GM23338 (cell line): ENCODE measurements around the gene COX4I1. TPM values are rescaled to one million over a fixed set of nuclear protein-coding genes. Genes with fewer than 3 reads are reported as not detected.

Experiments used
- ATAC-seq: fragments of 200-7000 bp; cut with Tn5 transposase; 3 replicates; pipeline ENCODE4 v1.9.1; 2020
- DNase-seq: peaks from one replicate; pipeline ENCODE4 v3.0.0-alpha.2; 2015; ENCODE audit warnings: low spot score
- H2AFZ ChIP-seq: fragments of 200-600 bp; sonication (generic); 2 replicates; pipeline ENCODE4 v1.8.0; 2016; ENCODE audit warnings: antibody characterized with exemption, mild to moderate bottlenecking, moderate library complexity
- H3F3A ChIP-seq: fragments of 200-600 bp; sonication (generic); replicated peaks from 2 replicates; pipeline ENCODE4 v1.8.0; 2017; ENCODE audit warnings: antibody characterized with exemption, mixed run types, low read depth
- H3K27ac ChIP-seq: fragments of 200-600 bp; sonication (generic); 2 replicates; pipeline ENCODE4 v1.6.1; 2016; ENCODE audit warnings: low read depth
- H3K27me3 ChIP-seq: fragments of 200-600 bp; sonication (generic); 2 replicates; pipeline ENCODE4 v1.8.0; 2016; ENCODE audit warnings: mild to moderate bottlenecking, mixed run types, moderate library complexity; ENCODE audit not compliant: insufficient read depth
- H3K36me3 ChIP-seq: fragments of 200-600 bp; sonication (generic); 2 replicates; pipeline ENCODE4 v1.8.0; 2016; ENCODE audit warnings: mild to moderate bottlenecking; ENCODE audit not compliant: insufficient read depth
- H3K4me1 ChIP-seq: fragments of 200-600 bp; sonication (generic); 2 replicates; pipeline ENCODE4 v1.8.0; 2016; ENCODE audit warnings: mild to moderate bottlenecking, moderate library complexity; ENCODE audit not compliant: insufficient read depth
- H3K4me2 ChIP-seq: fragments of 200-600 bp; sonication (generic); 2 replicates; pipeline ENCODE4 v1.7.1; 2017; ENCODE audit warnings: mixed run types
- H3K4me3 ChIP-seq: fragments of 200-600 bp; sonication (generic); 2 replicates; pipeline ENCODE4 v1.6.1; 2016; ENCODE audit warnings: mixed run types
- H3K79me2 ChIP-seq: fragments of 200-600 bp; sonication (generic); replicated peaks from 2 replicates; pipeline ENCODE4 v1.8.0; 2017; ENCODE audit warnings: mild to moderate bottlenecking; ENCODE audit not compliant: insufficient read depth
- H3K9me2 ChIP-seq: fragments of 200-600 bp; sonication (generic); 2 replicates; pipeline ENCODE4 v1.8.0; 2017; ENCODE audit not compliant: insufficient read depth
- H4K20me1 ChIP-seq: fragments of 200-600 bp; sonication (generic); replicated peaks from 2 replicates; pipeline ENCODE4 v1.8.0; 2017; ENCODE audit warnings: mild to moderate bottlenecking; ENCODE audit not compliant: insufficient read depth
- H3K27ac Mint-ChIP-seq: 2 replicates; pipeline ENCODE4 v1.8.0; 2020; ENCODE audit warnings: inconsistent platforms, mild to moderate bottlenecking, moderate library complexity, mixed read lengths
- H3K27me3 Mint-ChIP-seq: 3 replicates; pipeline ENCODE4 v1.8.0; 2022; ENCODE audit warnings: low read depth, mild to moderate bottlenecking, moderate library complexity, mixed read lengths, inconsistent platforms; ENCODE audit not compliant: insufficient read depth, poor library complexity
- H3K36me3 Mint-ChIP-seq: 3 replicates; pipeline ENCODE4 v1.8.0; 2021; ENCODE audit warnings: low read depth, mild to moderate bottlenecking, inconsistent platforms, moderate library complexity, mixed read lengths
- H3K4me1 Mint-ChIP-seq: 3 replicates; pipeline ENCODE4 v1.8.0; 2020; ENCODE audit warnings: mild to moderate bottlenecking, inconsistent platforms, mixed read lengths
- H3K4me3 Mint-ChIP-seq: 3 replicates; pipeline ENCODE4 v1.8.0; 2021; ENCODE audit warnings: moderate library complexity, mild to moderate bottlenecking, inconsistent platforms, mixed read lengths
- H3K9me3 Mint-ChIP-seq: 3 replicates; pipeline ENCODE4 v1.8.0; 2020; ENCODE audit warnings: moderate library complexity, mild to moderate bottlenecking, inconsistent platforms, mixed read lengths
- CREB1 ChIP-seq: fragments of 250-450 bp; sonication (Bioruptor Pico); IDR thresholded peaks from 2 replicates; pipeline ENCODE4 v1.5.0; 2020; ENCODE audit warnings: low read depth, mild to moderate bottlenecking, moderate library complexity
- EZH2 ChIP-seq: fragments of 200-600 bp; sonication (generic); IDR thresholded peaks from one replicate; pipeline ENCODE4 v1.8.0; 2017; ENCODE audit warnings: antibody characterized with exemption, mild to moderate bottlenecking, low read depth; ENCODE audit not compliant: unreplicated experiment
- EZH2phosphoT487 ChIP-seq: fragments of 200-600 bp; sonication (generic); IDR thresholded peaks from one replicate; pipeline ENCODE4 v1.8.1; 2018; ENCODE audit warnings: antibody characterized with exemption; ENCODE audit not compliant: unreplicated experiment
- JUNB ChIP-seq: IDR thresholded peaks from one replicate; pipeline ENCODE4 v1.6.1; 2016; ENCODE audit warnings: antibody characterized with exemption; ENCODE audit not compliant: unreplicated experiment
- NANOG ChIP-seq: IDR thresholded peaks from 2 replicates; pipeline ENCODE4 v1.6.1; 2016; ENCODE audit warnings: antibody characterized with exemption, borderline replicate concordance
- POLR2AphosphoS5 ChIP-seq: IDR thresholded peaks from 2 replicates; pipeline ENCODE4 v1.6.1; 2016; ENCODE audit warnings: antibody characterized with exemption, low read depth
- ZNF114 ChIP-seq: fragments of 250-450 bp; sonication (Bioruptor Pico); IDR thresholded peaks from 2 replicates; pipeline ENCODE4 v1.5.0; 2020; ENCODE audit warnings: mild to moderate bottlenecking, moderate library complexity
- ZNF331 ChIP-seq: fragments of 250-450 bp; sonication (Bioruptor Pico); IDR thresholded peaks from 2 replicates; pipeline ENCODE4 v1.5.0; 2020; ENCODE audit warnings: low read depth, mild to moderate bottlenecking, moderate library complexity
- polyA plus RNA-seq: library from polyadenylated mRNA; unstranded; fragments of >200 nt; fragmentation: Nextera tagmentation; extraction: Ambion mirVana; gene quantifications from 2 replicates; pipeline ENCODE4 v1.2.1, GENCODE V29; 2016
- total RNA-seq: library from RNA; depleted of rRNA; stranded (reverse); fragments of >200 nt; shearing (Covaris generic); gene quantifications from 2 replicates; pipeline ENCODE4 v1.2.3, GENCODE V29; 2014
- TF ChIP-seq, protein P1 (sequence below), 2 experiments: fragments of 200-600 bp in 1 of 2; sonication (generic) in 1 of 2; conservative IDR thresholded peaks; 2 replicates each; pipeline versions ENCODE4 v1.5.1 to v1.6.1; 2016 to 2017; ENCODE audit warnings: antibody characterized with exemption in 2 of 2, low read depth in 2 of 2, mild to moderate bottlenecking in 2 of 2, moderate library complexity in 1 of 2
- TF ChIP-seq, protein P2 (sequence below): IDR thresholded peaks from one replicate; pipeline ENCODE4 v1.6.1; 2018; ENCODE audit warnings: antibody characterized with exemption; ENCODE audit not compliant: unreplicated experiment
- TF ChIP-seq, protein P3 (sequence below): fragments of 250-450 bp; sonication (Bioruptor Pico); IDR thresholded peaks from 2 replicates; pipeline ENCODE4 v1.5.0; 2020; ENCODE audit warnings: mild to moderate bottlenecking, moderate library complexity

Gene COX4I1
- total and polyA plus RNA-seq, 2 experiments from 2014 or later: 329 to 1,008 TPM

DNA sequence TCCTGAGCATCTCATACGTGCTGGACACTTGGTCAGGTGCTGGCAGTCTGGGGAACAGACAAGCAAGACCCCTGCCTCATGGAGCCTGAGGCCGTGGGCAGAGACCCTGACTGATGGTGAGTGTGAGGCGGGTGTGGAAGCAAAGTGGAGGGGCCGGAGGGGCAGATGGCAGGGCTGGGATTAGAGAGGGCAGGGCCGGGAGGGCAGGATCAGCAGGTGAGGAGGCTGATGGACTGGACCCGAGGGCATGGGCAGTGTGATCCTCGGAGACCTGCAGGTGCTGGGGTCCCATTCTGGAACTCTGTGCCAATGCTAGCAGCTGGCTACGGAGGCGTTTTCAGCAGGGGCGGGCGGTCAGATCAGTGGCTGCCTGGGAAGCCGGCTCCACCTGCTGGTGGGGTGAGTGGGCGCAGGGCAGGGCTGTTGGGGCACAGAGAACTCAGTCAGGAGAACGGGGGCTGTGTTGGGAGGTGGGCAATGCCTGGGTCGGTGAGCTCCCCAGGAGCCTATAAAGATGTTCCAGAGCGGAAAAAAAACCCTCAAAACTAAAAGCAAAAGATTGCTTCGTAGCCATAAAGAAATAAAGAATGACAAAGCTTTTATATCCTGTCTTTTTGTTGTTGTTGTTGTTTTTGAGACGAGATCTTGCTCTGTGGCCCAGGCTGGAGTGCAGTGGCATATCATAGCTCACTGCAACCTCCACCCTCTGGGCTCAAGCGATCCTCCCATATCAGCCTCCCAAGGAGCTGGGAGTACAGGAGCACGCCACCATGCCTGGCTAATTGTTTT is 39.7 kb upstream of the COX4I1 start (continued):
- TF ChIP-seq, protein P1, sequence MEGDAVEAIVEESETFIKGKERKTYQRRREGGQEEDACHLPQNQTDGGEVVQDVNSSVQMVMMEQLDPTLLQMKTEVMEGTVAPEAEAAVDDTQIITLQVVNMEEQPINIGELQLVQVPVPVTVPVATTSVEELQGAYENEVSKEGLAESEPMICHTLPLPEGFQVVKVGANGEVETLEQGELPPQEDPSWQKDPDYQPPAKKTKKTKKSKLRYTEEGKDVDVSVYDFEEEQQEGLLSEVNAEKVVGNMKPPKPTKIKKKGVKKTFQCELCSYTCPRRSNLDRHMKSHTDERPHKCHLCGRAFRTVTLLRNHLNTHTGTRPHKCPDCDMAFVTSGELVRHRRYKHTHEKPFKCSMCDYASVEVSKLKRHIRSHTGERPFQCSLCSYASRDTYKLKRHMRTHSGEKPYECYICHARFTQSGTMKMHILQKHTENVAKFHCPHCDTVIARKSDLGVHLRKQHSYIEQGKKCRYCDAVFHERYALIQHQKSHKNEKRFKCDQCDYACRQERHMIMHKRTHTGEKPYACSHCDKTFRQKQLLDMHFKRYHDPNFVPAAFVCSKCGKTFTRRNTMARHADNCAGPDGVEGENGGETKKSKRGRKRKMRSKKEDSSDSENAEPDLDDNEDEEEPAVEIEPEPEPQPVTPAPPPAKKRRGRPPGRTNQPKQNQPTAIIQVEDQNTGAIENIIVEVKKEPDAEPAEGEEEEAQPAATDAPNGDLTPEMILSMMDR (conservative IDR thresholded peaks at IDR 0.05; ENCODE audit: low read depth in 2 of 2): peak; percentile 73 to 88

DNA sequence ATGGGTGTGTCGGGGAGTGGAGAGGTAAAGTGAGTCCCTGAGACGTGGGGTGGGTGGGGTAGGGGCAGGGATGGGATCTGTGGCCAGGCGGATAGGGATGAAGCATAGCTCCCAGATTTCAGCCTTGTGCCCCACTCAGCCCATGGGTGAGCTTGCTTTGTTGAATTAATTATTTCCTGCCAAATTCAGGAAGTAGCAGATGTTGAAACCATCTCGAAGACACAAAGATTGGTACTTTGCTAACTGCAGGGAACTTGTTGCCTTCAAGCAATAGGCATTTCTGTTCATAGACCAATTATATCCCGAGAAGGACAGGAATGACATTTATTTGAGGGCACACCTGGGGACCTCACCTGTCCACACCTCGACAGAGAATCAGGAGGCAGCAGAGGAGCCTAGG is 37.6 kb upstream of the COX4I1 start:
- no peaks in the 10 kb centered on the region; the same call in 2 of the 3 replicates for H3K9me3 Mint-ChIP-seq
- no peaks in the 10 kb centered on the region; the same call in 2 of the 3 replicates for H3K36me3 Mint-ChIP-seq
- TF ChIP-seq POLR2AphosphoS5 (no peak), EZH2phosphoT487 (no peak), JUNB (no peak), EZH2 (no peak), NANOG (no peak), ZNF331 (CRISPR knock-in tag) (no peak), CREB1 (no peak), ZNF114 (CRISPR knock-in tag) (no peak)
- TF ChIP-seq, protein P2, sequence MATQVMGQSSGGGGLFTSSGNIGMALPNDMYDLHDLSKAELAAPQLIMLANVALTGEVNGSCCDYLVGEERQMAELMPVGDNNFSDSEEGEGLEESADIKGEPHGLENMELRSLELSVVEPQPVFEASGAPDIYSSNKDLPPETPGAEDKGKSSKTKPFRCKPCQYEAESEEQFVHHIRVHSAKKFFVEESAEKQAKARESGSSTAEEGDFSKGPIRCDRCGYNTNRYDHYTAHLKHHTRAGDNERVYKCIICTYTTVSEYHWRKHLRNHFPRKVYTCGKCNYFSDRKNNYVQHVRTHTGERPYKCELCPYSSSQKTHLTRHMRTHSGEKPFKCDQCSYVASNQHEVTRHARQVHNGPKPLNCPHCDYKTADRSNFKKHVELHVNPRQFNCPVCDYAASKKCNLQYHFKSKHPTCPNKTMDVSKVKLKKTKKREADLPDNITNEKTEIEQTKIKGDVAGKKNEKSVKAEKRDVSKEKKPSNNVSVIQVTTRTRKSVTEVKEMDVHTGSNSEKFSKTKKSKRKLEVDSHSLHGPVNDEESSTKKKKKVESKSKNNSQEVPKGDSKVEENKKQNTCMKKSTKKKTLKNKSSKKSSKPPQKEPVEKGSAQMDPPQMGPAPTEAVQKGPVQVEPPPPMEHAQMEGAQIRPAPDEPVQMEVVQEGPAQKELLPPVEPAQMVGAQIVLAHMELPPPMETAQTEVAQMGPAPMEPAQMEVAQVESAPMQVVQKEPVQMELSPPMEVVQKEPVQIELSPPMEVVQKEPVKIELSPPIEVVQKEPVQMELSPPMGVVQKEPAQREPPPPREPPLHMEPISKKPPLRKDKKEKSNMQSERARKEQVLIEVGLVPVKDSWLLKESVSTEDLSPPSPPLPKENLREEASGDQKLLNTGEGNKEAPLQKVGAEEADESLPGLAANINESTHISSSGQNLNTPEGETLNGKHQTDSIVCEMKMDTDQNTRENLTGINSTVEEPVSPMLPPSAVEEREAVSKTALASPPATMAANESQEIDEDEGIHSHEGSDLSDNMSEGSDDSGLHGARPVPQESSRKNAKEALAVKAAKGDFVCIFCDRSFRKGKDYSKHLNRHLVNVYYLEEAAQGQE: no peak
- TF ChIP-seq, protein P3, sequence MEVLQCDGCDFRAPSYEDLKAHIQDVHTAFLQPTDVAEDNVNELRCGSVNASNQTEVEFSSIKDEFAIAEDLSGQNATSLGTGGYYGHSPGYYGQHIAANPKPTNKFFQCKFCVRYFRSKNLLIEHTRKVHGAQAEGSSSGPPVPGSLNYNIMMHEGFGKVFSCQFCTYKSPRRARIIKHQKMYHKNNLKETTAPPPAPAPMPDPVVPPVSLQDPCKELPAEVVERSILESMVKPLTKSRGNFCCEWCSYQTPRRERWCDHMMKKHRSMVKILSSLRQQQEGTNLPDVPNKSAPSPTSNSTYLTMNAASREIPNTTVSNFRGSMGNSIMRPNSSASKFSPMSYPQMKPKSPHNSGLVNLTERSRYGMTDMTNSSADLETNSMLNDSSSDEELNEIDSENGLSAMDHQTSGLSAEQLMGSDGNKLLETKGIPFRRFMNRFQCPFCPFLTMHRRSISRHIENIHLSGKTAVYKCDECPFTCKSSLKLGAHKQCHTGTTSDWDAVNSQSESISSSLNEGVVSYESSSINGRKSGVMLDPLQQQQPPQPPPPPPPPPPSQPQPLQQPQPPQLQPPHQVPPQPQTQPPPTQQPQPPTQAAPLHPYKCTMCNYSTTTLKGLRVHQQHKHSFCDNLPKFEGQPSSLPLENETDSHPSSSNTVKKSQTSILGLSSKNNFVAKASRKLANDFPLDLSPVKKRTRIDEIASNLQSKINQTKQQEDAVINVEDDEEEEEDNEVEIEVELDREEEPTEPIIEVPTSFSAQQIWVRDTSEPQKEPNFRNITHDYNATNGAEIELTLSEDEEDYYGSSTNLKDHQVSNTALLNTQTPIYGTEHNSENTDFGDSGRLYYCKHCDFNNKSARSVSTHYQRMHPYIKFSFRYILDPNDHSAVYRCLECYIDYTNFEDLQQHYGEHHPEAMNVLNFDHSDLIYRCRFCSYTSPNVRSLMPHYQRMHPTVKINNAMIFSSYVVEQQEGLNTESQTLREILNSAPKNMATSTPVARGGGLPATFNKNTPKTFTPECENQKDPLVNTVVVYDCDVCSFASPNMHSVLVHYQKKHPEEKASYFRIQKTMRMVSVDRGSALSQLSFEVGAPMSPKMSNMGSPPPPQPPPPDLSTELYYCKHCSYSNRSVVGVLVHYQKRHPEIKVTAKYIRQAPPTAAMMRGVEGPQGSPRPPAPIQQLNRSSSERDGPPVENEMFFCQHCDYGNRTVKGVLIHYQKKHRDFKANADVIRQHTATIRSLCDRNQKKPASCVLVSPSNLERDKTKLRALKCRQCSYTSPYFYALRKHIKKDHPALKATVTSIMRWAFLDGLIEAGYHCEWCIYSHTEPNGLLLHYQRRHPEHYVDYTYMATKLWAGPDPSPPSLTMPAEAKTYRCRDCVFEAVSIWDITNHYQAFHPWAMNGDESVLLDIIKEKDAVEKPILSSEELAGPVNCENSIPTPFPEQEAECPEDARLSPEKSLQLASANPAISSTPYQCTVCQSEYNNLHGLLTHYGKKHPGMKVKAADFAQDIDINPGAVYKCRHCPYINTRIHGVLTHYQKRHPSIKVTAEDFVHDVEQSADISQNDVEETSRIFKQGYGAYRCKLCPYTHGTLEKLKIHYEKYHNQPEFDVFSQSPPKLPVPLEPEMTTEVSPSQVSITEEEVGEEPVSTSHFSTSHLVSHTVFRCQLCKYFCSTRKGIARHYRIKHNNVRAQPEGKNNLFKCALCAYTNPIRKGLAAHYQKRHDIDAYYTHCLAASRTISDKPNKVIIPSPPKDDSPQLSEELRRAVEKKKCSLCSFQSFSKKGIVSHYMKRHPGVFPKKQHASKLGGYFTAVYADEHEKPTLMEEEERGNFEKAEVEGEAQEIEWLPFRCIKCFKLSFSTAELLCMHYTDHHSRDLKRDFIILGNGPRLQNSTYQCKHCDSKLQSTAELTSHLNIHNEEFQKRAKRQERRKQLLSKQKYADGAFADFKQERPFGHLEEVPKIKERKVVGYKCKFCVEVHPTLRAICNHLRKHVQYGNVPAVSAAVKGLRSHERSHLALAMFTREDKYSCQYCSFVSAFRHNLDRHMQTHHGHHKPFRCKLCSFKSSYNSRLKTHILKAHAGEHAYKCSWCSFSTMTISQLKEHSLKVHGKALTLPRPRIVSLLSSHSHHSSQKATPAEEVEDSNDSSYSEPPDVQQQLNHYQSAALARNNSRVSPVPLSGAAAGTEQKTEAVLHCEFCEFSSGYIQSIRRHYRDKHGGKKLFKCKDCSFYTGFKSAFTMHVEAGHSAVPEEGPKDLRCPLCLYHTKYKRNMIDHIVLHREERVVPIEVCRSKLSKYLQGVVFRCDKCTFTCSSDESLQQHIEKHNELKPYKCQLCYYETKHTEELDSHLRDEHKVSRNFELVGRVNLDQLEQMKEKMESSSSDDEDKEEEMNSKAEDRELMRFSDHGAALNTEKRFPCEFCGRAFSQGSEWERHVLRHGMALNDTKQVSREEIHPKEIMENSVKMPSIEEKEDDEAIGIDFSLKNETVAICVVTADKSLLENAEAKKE: no peak

More for the DNA sequence above, 37.6 kb upstream of the COX4I1 start:
- Mint-ChIP-seq H3K27me3 (peaks cover 6% of the 10 kb centered on the region), H3K4me1 (peaks cover 13% of the 10 kb centered on the region), H3K4me3 (no peak overlapping the region), H3K27ac (no peak overlapping the region)
- DNase-seq (no peak), ATAC-seq (no peak)
- peaks cover 3% of the 10 kb centered on the region; the same call in 1 of the 2 replicates for H3K4me1 ChIP-seq
- no peak overlapping the region for H3K4me3 ChIP-seq
- no peaks in the 10 kb centered on the region for H3K27me3 ChIP-seq
- no peak overlapping the region for H3K4me2 ChIP-seq
- H2AFZ ChIP-seq: no peak overlapping the region
- no peak overlapping the region for H3K27ac ChIP-seq
- H3K9me2 ChIP-seq: no peaks in the 10 kb centered on the region
- no peaks in the 10 kb centered on the region for H3K79me2 ChIP-seq
- no peaks in the 10 kb centered on the region for H3K36me3 ChIP-seq
- H3F3A ChIP-seq: 0 out of 2 replicates have a peak, but pooled peaks cover 2% of the 10 kb centered on the region
- H4K20me1 ChIP-seq: no peaks in the 10 kb centered on the region
